Mesenchymal stem cell (in vitro differentiated cells and primary cell): ENCODE results near the gene ANTXR2.
"Not testable (repeated sequence)": the region's sequence is repeated elsewhere in the genome, so short reads cannot be mapped to it uniquely, and the experiment has no call there.

ENCODE experiments used
- DNase-seq: peaks from one replicate; pipeline ENCODE4 v3.0.0-alpha.2; 2013
- H2AFZ ChIP-seq: one replicate; pipeline ENCODE4 v1.6.1; 2013; ENCODE audit warnings: low read depth, mild to moderate bottlenecking, control low read depth, inconsistent platforms, low read length, moderate library complexity
- H2AK5ac ChIP-seq: 2 replicates; pipeline ENCODE4 v1.6.1; 2013; ENCODE audit warnings: low read length, moderate library complexity, mild to moderate bottlenecking, inconsistent platforms; ENCODE audit not compliant: severe bottlenecking
- H2BK120ac ChIP-seq: one replicate; pipeline ENCODE4 v1.6.1; 2013; ENCODE audit warnings: low read depth, mild to moderate bottlenecking, inconsistent platforms, low read length, moderate library complexity
- H2BK12ac ChIP-seq, 2 experiments: one replicate each; pipeline ENCODE4 v1.6.1; 2013; ENCODE audit warnings: inconsistent platforms in 2 of 2, low read length in 2 of 2, mild to moderate bottlenecking in 2 of 2, moderate library complexity in 2 of 2, control low read depth in 1 of 2
- H2BK15ac ChIP-seq: one replicate; pipeline ENCODE4 v1.6.1; 2013; ENCODE audit warnings: mild to moderate bottlenecking, low read depth, inconsistent platforms; ENCODE audit not compliant: poor library complexity, severe bottlenecking
- H2BK5ac ChIP-seq: 2 replicates; pipeline ENCODE4 v1.6.1; 2013; ENCODE audit warnings: low read depth, mild to moderate bottlenecking, low read length, control low read depth, inconsistent platforms; ENCODE audit not compliant: poor library complexity, severe bottlenecking
- H3K14ac ChIP-seq, 2 experiments: one replicate each; pipeline ENCODE4 v1.6.1; 2013; ENCODE audit warnings: inconsistent platforms in 2 of 2, low read length in 2 of 2, control low read depth in 1 of 2, mild to moderate bottlenecking in 1 of 2, moderate library complexity in 1 of 2
- H3K18ac ChIP-seq, 2 experiments: one replicate each; pipeline ENCODE4 v1.6.1; 2013; ENCODE audit warnings: inconsistent platforms in 2 of 2, low read length in 2 of 2, control low read depth in 1 of 2, low read depth in 1 of 2, mild to moderate bottlenecking in 1 of 2
- H3K23ac ChIP-seq, 2 experiments: one replicate each; pipeline ENCODE4 v1.6.1; 2013; ENCODE audit warnings: inconsistent platforms in 2 of 2, low read length in 2 of 2, mild to moderate bottlenecking in 2 of 2, moderate library complexity in 2 of 2, control low read depth in 1 of 2
- H3K27ac ChIP-seq: 2 replicates; pipeline ENCODE4 v1.5.1; 2013; ENCODE audit warnings: mild to moderate bottlenecking, moderate library complexity, low read length, control low read depth, inconsistent platforms; ENCODE audit not compliant: poor library complexity, severe bottlenecking
- H3K27me3 ChIP-seq, 2 experiments: 2 replicates each; pipeline versions ENCODE4 v1.6.1 to v1.7.0; 2013; ENCODE audit warnings: low read length in 2 of 2, mild to moderate bottlenecking in 2 of 2, moderate library complexity in 2 of 2, control low read depth in 1 of 2, inconsistent platforms in 1 of 2; ENCODE audit not compliant: control insufficient read depth in 1 of 2, insufficient read depth in 1 of 2
- H3K36me3 ChIP-seq, 2 experiments: 2 replicates each; pipeline versions ENCODE4 v1.6.1 to v1.7.0; 2013; ENCODE audit warnings: low read length in 2 of 2, control low read depth in 1 of 2, inconsistent platforms in 1 of 2, low read depth in 1 of 2, mild to moderate bottlenecking in 1 of 2; ENCODE audit not compliant: insufficient read depth in 2 of 2, control insufficient read depth in 1 of 2
- H3K4ac ChIP-seq, 2 experiments: one replicate each; pipeline ENCODE4 v1.6.1; 2013; ENCODE audit warnings: inconsistent platforms in 2 of 2, low read length in 2 of 2, mild to moderate bottlenecking in 2 of 2, moderate library complexity in 2 of 2, control low read depth in 1 of 2, low read depth in 1 of 2
- H3K4me1 ChIP-seq: 2 replicates; pipeline ENCODE4 v1.6.1; 2013; ENCODE audit warnings: low read depth, low read length, control low read depth; ENCODE audit not compliant: control insufficient read depth, insufficient read depth
- H3K4me2 ChIP-seq: 2 replicates; pipeline ENCODE4 v1.6.1; 2013; ENCODE audit warnings: low read length, mild to moderate bottlenecking, inconsistent platforms; ENCODE audit not compliant: poor library complexity, severe bottlenecking
- H3K4me3 ChIP-seq, 2 experiments: 2 replicates each; pipeline versions ENCODE4 v1.5.1 to v1.7.0; 2013; ENCODE audit warnings: low read length in 2 of 2, mild to moderate bottlenecking in 2 of 2, control low read depth in 1 of 2, low read depth in 1 of 2; ENCODE audit not compliant: insufficient read depth in 1 of 2
- H3K79me1 ChIP-seq: replicated peaks from 2 replicates; pipeline ENCODE4 v1.6.1; 2013; ENCODE audit warnings: mild to moderate bottlenecking, control low read depth, low read length, inconsistent platforms; ENCODE audit not compliant: poor library complexity, severe bottlenecking
- H3K9ac ChIP-seq: 2 replicates; pipeline ENCODE4 v1.7.0; 2013; ENCODE audit warnings: mild to moderate bottlenecking, low read length, moderate library complexity
- H3K9me3 ChIP-seq: 2 replicates; pipeline ENCODE4 v1.7.0; 2013; ENCODE audit warnings: mild to moderate bottlenecking, low read length; ENCODE audit not compliant: control insufficient read depth
- H4K8ac ChIP-seq: one replicate; pipeline ENCODE4 v1.6.1; 2013; ENCODE audit warnings: inconsistent platforms, mild to moderate bottlenecking, low read length, moderate library complexity
- H4K91ac ChIP-seq: one replicate; pipeline ENCODE4 v1.6.1; 2013; ENCODE audit warnings: mild to moderate bottlenecking, low read length, inconsistent platforms
- WGBS: methylation state at CpG from one replicate; pipeline ENCODE4 v1.1.7; 2013; ENCODE audit warnings: mixed read lengths; 5-methylcytosine and 5-hydroxymethylcytosine counted together

Gene ANTXR2

GRCh38 chr4:80006935-80007744 is 65.9 kb downstream of the ANTXR2 start:
- Histone ChIP-seq H4K91ac (no peak overlapping the region), H2BK12ac (peak overlapping the region; percentile 49 to 63), H3K9ac (no peak overlapping the region), H2AK5ac (no peak overlapping the region), H3K23ac (no peak overlapping the region), H2BK120ac (no peak overlapping the region), H2AFZ (no peak overlapping the region), H3K18ac (peak overlapping the region; percentile 53 to 57), H3K79me1 (peaks cover 11% of the 10 kb centered on the region), H3K27ac (no peak overlapping the region), H2BK5ac (no peak overlapping the region), H3K14ac (no peak overlapping the region), H3K4me1 (no peaks in the 10 kb centered on the region), H4K8ac (no peak overlapping the region), H3K9me3 (peaks cover 10% of the 10 kb centered on the region), H3K4ac (peak overlapping the region in 1 of 2 experiments; percentile 11), H3K4me2 (no peak overlapping the region), H3K27me3 (no peaks in the 10 kb centered on the region), H3K36me3 (peaks cover 0 to 73% of the 10 kb centered on the region in 2 experiments), H2BK15ac (no peak overlapping the region), H3K4me3 (no peak overlapping the region)
- peak; percentile 64 for DNase-seq
- WGBS = 59% methylated on average over 2 of the region's 5 CpGs

GRCh38 chr4:80005863-80006262 is 67.2 kb downstream of the ANTXR2 start:
- Histone ChIP-seq H3K23ac (no peak overlapping the region), H2BK12ac (no peak overlapping the region), H2BK15ac (no peak overlapping the region), H3K79me1 (peaks cover 11% of the 10 kb centered on the region), H3K4ac (peak overlapping the region in 1 of 2 experiments; percentile 35), H3K4me3 (no peak overlapping the region), H3K36me3 (peaks cover 0 to 74% of the 10 kb centered on the region in 2 experiments), H3K14ac (peak overlapping the region in 1 of 2 experiments; percentile 65), H2BK5ac (no peak overlapping the region), H3K27ac (no peak overlapping the region), H3K18ac (peak overlapping the region; percentile 8 to 54), H3K9me3 (peaks cover 10% of the 10 kb centered on the region), H4K8ac (no peak overlapping the region), H4K91ac (no peak overlapping the region), H2BK120ac (no peak overlapping the region), H3K4me2 (no peak overlapping the region), H2AK5ac (no peak overlapping the region), H2AFZ (no peak overlapping the region), H3K4me1 (no peaks in the 10 kb centered on the region), H3K9ac (no peak overlapping the region), H3K27me3 (no peaks in the 10 kb centered on the region)
- WGBS = 85% methylated on average over 3 of the region's 3 CpGs
- DNase-seq = peak; percentile 33

GRCh38 chr4:80004319-80004718 is 68.7 kb downstream of the ANTXR2 start:
- H2BK15ac ChIP-seq = no peak overlapping the region
- no peak overlapping the region for H3K23ac ChIP-seq
- H4K91ac ChIP-seq = no peak overlapping the region
- H2AK5ac ChIP-seq = no peak overlapping the region
- no peak overlapping the region for H3K4me3 ChIP-seq
- no peak overlapping the region for H3K4ac ChIP-seq
- H3K27me3 ChIP-seq = no peaks in the 10 kb centered on the region
- peaks cover 0 to 76% of the 10 kb centered on the region in 2 experiments for H3K36me3 ChIP-seq
- H4K8ac ChIP-seq = no peak overlapping the region
- H2AFZ ChIP-seq = no peak overlapping the region
- no peak overlapping the region for H3K18ac ChIP-seq
- H3K4me2 ChIP-seq = no peak overlapping the region
- H2BK5ac ChIP-seq = no peak overlapping the region
- peaks cover 10% of the 10 kb centered on the region for H3K9me3 ChIP-seq
- H3K9ac ChIP-seq = no peak overlapping the region
- H2BK12ac ChIP-seq = no peak overlapping the region
- no peak overlapping the region for H3K27ac ChIP-seq
- no peaks in the 10 kb centered on the region for H3K4me1 ChIP-seq
- no peak for DNase-seq
- peaks cover 9% of the 10 kb centered on the region for H3K79me1 ChIP-seq
- no peak overlapping the region for H3K14ac ChIP-seq
- H2BK120ac ChIP-seq = no peak overlapping the region

GRCh38 chr4:80002559-80002958 is 70.5 kb downstream of the ANTXR2 start:
- H2BK12ac ChIP-seq, H3K9ac ChIP-seq, H2AK5ac ChIP-seq, H3K27ac ChIP-seq, H3K14ac ChIP-seq, H2BK5ac ChIP-seq, H2BK15ac ChIP-seq, H3K4me3 ChIP-seq, H4K8ac ChIP-seq, H4K91ac ChIP-seq, H2BK120ac ChIP-seq, H3K23ac ChIP-seq, H2AFZ ChIP-seq, H3K27me3 ChIP-seq, H3K4ac ChIP-seq, DNase-seq, H3K9me3 ChIP-seq, H3K4me1 ChIP-seq, H3K4me2 ChIP-seq, H3K18ac ChIP-seq: not testable (repeated sequence)
- peaks cover 0 to 74% of the 10 kb centered on the region in 2 experiments for H3K36me3 ChIP-seq
- H3K79me1 ChIP-seq = peaks cover 11% of the 10 kb centered on the region
- no CpG with 5 or more reads among the region's 1 CpG for WGBS
